Lower lobe of right lung (tissue), 2 donors: ENCODE data around the gene PCBP3. TPM values are rescaled to one million over a fixed set of nuclear protein-coding genes. Genes with fewer than 3 reads are reported as not detected.

ENCODE experiments used
- ATAC-seq, 2 donors: fragments of 200-7000 bp; cut with Tn5 transposase; one replicate each; pipeline ENCODE4 v1.9.1; 2020 to 2022; ENCODE audit warnings: mild to moderate bottlenecking in 2 of 2, moderate library complexity in 2 of 2
- DNase-seq: peaks from one replicate; pipeline ENCODE4 v3.0.0-alpha.2; 2020
- H3K27ac ChIP-seq: fragments of 200-600 bp; one replicate; pipeline ENCODE4 v1.8.0; 2022
- H3K27me3 ChIP-seq: fragments of 200-600 bp; one replicate; pipeline ENCODE4 v1.8.0; 2022; ENCODE audit warnings: low read depth
- H3K36me3 ChIP-seq: fragments of 200-600 bp; one replicate; pipeline ENCODE4 v1.8.0; 2022; ENCODE audit warnings: mild to moderate bottlenecking
- H3K4me1 ChIP-seq: fragments of 200-600 bp; one replicate; pipeline ENCODE4 v1.8.0; 2022
- H3K4me3 ChIP-seq: fragments of 200-600 bp; one replicate; pipeline ENCODE4 v1.8.0; 2022; ENCODE audit warnings: mild to moderate bottlenecking
- H3K9me3 ChIP-seq: fragments of 200-600 bp; one replicate; pipeline ENCODE4 v1.8.0; 2022
- intact Hi-C: fragments of 100-400 bp; cut with DNase I; formaldehyde crosslinking; loops from one replicate; pipeline ENCODE4 v1.11.0; 2022
- total RNA-seq: library from RNA; stranded (reverse); fragmentation: NEBNext Ultra II Directional; extraction: Animal tissue kit (Norgen Biotek cat#: 25700); gene quantifications from one replicate; pipeline ENCODE4 v1.2.1, GENCODE V29; 2021
- TF ChIP-seq, protein P1 (sequence below): fragments of 200-600 bp; IDR thresholded peaks from one replicate; pipeline ENCODE4 v1.8.0; 2022; ENCODE audit warnings: antibody characterized with exemption, mild to moderate bottlenecking
- donor health status: DM: no; HTN: yes; CAD: no; lungs with severe emphysema.

Gene PCBP3
- total RNA-seq, 1 donor from 2014 or later: 4.5 TPM

DNA sequence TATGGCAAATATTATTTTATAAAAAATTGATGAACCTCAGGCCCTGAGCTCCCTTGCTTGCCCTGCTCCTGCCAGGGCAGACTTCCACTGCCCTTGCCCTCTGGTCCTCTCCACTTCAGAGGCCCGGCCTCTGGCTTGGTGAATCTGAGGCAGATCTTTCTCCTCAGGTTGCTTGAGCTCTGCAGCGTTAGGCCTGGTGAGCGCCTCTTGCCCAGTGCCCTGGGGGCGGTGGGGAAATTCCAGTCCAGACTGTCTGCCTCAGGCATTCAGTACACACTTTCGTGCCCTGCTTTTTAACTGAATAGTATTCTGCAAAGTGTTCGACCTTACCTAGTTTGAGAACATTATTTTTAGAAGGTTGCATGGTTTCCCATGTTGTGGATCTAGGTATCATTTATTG, 98.2 kb downstream of the PCBP3 start:
- H3K9me3 ChIP-seq: no peaks in the 10 kb centered on the region
- no peak for ATAC-seq
- intact Hi-C loops: no loop called here
- no peaks in the 10 kb centered on the region for H3K27me3 ChIP-seq
- H3K4me1 ChIP-seq: no peaks in the 10 kb centered on the region
- no peaks in the 10 kb centered on the region for H3K36me3 ChIP-seq
- TF ChIP-seq, protein P1, sequence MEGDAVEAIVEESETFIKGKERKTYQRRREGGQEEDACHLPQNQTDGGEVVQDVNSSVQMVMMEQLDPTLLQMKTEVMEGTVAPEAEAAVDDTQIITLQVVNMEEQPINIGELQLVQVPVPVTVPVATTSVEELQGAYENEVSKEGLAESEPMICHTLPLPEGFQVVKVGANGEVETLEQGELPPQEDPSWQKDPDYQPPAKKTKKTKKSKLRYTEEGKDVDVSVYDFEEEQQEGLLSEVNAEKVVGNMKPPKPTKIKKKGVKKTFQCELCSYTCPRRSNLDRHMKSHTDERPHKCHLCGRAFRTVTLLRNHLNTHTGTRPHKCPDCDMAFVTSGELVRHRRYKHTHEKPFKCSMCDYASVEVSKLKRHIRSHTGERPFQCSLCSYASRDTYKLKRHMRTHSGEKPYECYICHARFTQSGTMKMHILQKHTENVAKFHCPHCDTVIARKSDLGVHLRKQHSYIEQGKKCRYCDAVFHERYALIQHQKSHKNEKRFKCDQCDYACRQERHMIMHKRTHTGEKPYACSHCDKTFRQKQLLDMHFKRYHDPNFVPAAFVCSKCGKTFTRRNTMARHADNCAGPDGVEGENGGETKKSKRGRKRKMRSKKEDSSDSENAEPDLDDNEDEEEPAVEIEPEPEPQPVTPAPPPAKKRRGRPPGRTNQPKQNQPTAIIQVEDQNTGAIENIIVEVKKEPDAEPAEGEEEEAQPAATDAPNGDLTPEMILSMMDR: no peak
- DNase-seq: no peak
- no peak overlapping the region for H3K27ac ChIP-seq
- no peak overlapping the region for H3K4me3 ChIP-seq

DNA sequence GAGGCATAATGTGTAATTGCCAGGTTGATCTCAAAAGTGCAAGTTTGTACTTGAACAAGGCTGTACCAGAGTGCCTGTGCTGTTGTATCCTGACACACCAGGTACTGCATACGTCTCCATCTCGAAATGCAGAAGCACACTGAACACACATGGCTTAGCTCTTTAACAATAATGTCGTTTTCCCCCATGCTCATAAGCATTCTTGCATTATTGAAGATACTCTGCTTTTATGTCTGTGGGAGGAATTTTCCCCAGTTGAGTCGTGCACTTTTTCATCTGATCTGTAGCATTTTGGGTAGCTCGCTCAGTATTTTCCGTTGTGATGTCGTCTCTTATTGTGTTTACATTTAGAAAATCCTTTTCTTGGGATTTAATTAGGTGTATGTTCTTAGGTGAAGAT, 98.7 kb downstream of the PCBP3 start:
- H3K27me3 ChIP-seq: no peaks in the 10 kb centered on the region
- H3K36me3 ChIP-seq: no peaks in the 10 kb centered on the region
- H3K27ac ChIP-seq: no peak overlapping the region
- no peak for ATAC-seq
- no peak for DNase-seq
- no peaks in the 10 kb centered on the region for H3K9me3 ChIP-seq
- TF ChIP-seq, protein P1: no peak
- no peaks in the 10 kb centered on the region for H3K4me1 ChIP-seq
- intact Hi-C loops: no loop called here
- H3K4me3 ChIP-seq: no peak overlapping the region

DNA sequence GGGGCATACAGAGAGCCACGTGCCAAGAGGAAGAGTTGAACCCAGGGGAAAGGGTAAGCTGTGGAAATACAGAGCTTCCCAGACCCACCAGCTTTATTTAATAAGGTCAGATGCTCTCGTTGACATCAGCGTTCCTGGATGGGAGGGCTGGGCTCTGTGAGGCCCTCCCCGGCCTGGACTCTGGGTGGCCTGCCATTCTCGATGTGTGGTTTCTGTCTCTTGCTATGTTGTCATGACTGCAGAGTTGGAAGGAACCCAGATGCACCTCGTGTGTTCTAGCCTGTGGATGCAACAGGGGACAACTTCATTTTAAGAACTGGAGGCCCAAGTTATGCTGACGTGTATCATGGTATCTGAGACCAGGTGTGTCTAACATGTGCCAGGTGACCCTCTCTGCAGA, 101.7 kb downstream of the PCBP3 start:
- ATAC-seq (no peak), DNase-seq (no peak)
- no peaks in the 10 kb centered on the region for H3K9me3 ChIP-seq
- no peaks in the 10 kb centered on the region for H3K4me1 ChIP-seq
- no peak overlapping the region for H3K27ac ChIP-seq
- no peaks in the 10 kb centered on the region for H3K27me3 ChIP-seq
- no peak overlapping the region for H3K4me3 ChIP-seq
- H3K36me3 ChIP-seq: no peaks in the 10 kb centered on the region
- TF ChIP-seq, protein P1: no peak
- intact Hi-C loops: no loop called here

DNA sequence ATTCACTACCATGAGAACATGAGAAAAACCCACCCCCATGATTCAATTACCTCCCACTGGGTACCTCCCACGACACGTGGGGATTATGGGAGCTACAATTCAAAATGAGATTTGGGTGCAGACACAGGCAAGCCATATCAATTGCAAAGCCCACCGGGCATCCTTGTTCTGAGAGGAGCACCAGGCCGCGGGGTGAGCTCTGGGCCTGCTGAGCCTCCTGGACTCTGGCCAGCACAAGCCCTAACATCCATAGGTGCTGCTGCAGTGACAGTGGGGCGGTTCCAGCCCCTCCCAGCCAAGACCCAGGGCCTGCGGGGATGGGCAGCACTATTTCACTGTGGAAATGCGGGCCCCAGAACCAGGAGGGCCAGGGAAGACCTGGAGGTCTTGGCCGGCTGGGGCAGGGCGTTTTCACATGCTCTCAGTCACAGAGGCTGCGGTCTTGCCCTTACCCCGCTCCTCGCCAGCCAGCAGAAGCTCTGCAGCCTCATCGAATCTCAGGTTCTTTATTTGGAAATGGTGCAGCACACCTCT, 103.8 kb downstream of the PCBP3 start:
- H3K4me3 ChIP-seq: no peak overlapping the region
- H3K36me3 ChIP-seq: no peaks in the 10 kb centered on the region
- ATAC-seq (no peak), DNase-seq (no peak)
- no peaks in the 10 kb centered on the region for H3K9me3 ChIP-seq
- intact Hi-C loops: no loop called here
- H3K4me1 ChIP-seq: no peaks in the 10 kb centered on the region
- no peaks in the 10 kb centered on the region for H3K27me3 ChIP-seq
- H3K27ac ChIP-seq: no peak overlapping the region
- TF ChIP-seq, protein P1: no peak

DNA sequence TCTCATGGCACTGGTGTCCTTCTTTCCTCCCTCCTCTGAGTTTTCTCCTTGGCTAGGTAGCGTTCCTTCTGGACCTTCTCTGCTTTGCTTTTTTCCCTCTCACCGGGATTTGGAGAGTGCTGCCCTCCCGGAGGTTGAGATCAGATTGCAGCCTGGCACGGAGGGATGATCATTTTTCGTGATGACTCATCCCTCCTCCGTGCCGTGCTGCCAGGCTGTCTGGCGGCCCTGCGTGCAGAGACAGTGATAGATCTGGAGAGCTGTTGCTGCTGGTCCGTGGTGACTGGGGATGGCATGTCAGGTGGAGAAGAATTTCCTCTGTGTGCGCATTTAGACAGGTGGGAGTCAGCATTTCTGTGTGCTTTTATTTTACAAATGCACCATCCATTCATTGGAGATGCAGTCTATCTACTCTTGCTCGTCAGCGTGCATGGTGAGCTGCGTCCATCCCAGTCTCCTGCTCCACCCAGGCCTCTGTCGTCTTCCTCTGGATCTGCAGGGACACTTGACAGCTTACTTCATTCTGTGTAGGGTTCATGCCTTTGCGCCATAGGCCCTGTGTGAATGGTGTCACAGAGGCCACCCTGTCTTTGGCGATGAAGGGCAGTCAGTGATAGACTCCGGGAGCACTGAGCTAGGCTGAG, 104.4 kb downstream of the PCBP3 start:
- Histone ChIP-seq H3K27ac (no peak overlapping the region), H3K9me3 (no peaks in the 10 kb centered on the region), H3K36me3 (no peaks in the 10 kb centered on the region), H3K27me3 (no peaks in the 10 kb centered on the region), H3K4me1 (no peaks in the 10 kb centered on the region), H3K4me3 (no peak overlapping the region)
- TF ChIP-seq, protein P1: no peak
- ATAC-seq (no peak), DNase-seq (no peak)
- intact Hi-C loops: no loop called here
